Activated CD8-positive, alpha-beta T cell treated with anti-CD3 and anti-CD28 coated beads for 36 hours (primary cell): Measurements from ENCODE around the gene ADIPOQ. TPM values are rescaled to one million over a fixed set of nuclear protein-coding genes. Genes with fewer than 3 reads are reported as not detected.
"Not testable (repeated sequence)": the region's sequence is repeated elsewhere in the genome, so short reads cannot be mapped to it uniquely, and the experiment has no call there.

Source experiments
- ATAC-seq: fragments of 200-7000 bp; cut with Tn5 transposase; one replicate; pipeline ENCODE4 v1.10.0; 2021; ENCODE audit warnings: mild to moderate bottlenecking, moderate library complexity
- CTCF ChIA-PET: fragments of 350-600 bp; sonication (Branson Sonifier 250); formaldehyde crosslinking; loops from one replicate; lab custom pipeline; 2021; ENCODE audit warnings: antibody characterized with exemption; lab: Charles Lee
- POLR2A ChIA-PET: fragments of 350-600 bp; sonication (Branson Sonifier 250); formaldehyde crosslinking; loops from one replicate; lab custom pipeline; 2021; ENCODE audit warnings: antibody characterized with exemption; lab: Charles Lee
- DNase-seq: peaks from one replicate; pipeline ENCODE4 v3.0.0-alpha.2; 2020
- H3K27ac Mint-ChIP-seq: one replicate; pipeline ENCODE4 v1.8.0; 2021; ENCODE audit warnings: mild to moderate bottlenecking, mixed read lengths
- H3K27me3 Mint-ChIP-seq: one replicate; pipeline ENCODE4 v1.8.0; 2021; ENCODE audit warnings: mixed read lengths
- H3K36me3 Mint-ChIP-seq: one replicate; pipeline ENCODE4 v1.8.0; 2021; ENCODE audit warnings: low read depth, mixed read lengths
- H3K4me1 Mint-ChIP-seq: one replicate; pipeline ENCODE4 v1.8.0; 2021; ENCODE audit warnings: low read depth, mixed read lengths
- H3K4me3 Mint-ChIP-seq: one replicate; pipeline ENCODE4 v1.8.0; 2021; ENCODE audit warnings: mild to moderate bottlenecking, moderate library complexity, mixed read lengths
- H3K9me3 Mint-ChIP-seq: one replicate; pipeline ENCODE4 v1.8.0; 2021; ENCODE audit warnings: mixed read lengths
- intact Hi-C: fragments of 100-400 bp; cut with micrococcal nuclease; formaldehyde crosslinking; loops from one replicate; pipeline ENCODE4 v1.10.0; 2022
- total RNA-seq, 2 experiments: library from RNA; stranded (reverse); gene quantifications; one replicate each; pipeline ENCODE4 v1.2.3, GENCODE V29; 2021
- TF ChIP-seq, protein P1 (sequence below): fragments of 200-600 bp; IDR thresholded peaks from one replicate; pipeline ENCODE4 v1.8.0; 2022; ENCODE audit warnings: antibody characterized with exemption, mild to moderate bottlenecking

Gene ADIPOQ
- total RNA-seq, 2 experiments from 2014 or later, result not detected

DNA sequence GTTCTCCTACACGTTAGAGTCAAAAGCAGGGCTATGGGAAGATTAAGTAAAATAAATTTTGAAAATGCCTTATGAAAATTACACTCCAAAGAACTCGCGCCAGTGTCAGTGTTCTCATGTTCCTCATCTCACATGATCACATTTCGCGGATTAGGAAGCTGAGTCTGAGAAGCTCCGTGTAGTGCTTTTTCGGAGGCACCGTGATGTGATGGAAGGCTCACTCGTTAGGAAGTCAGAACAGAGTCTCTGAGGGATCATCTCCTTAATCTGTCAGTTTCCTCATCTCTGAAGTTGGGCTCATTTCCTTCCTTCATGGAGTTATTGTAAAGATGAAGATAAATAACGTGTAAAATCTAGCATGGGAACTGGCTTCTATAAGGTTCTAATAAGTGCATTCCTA is 3.2 kb downstream of the ADIPOQ start:
- no peaks in the 10 kb centered on the region for H3K36me3 Mint-ChIP-seq
- H3K27me3 Mint-ChIP-seq, result peaks cover 9% of the 10 kb centered on the region
- ChIA-PET CTCF (interaction anchor here (1.1 to 1.2 kb wide), 4 partner anchors 12 to 319 kb away, joined by 3 to 5 read pairs (median 3); no protein-coding TSS in a partner anchor), POLR2A (no interaction called here)
- ATAC-seq, result no peak
- intact Hi-C loops, result no loop called here
- H3K4me1 Mint-ChIP-seq, result peaks cover 4% of the 10 kb centered on the region
- TF ChIP-seq, protein P1, sequence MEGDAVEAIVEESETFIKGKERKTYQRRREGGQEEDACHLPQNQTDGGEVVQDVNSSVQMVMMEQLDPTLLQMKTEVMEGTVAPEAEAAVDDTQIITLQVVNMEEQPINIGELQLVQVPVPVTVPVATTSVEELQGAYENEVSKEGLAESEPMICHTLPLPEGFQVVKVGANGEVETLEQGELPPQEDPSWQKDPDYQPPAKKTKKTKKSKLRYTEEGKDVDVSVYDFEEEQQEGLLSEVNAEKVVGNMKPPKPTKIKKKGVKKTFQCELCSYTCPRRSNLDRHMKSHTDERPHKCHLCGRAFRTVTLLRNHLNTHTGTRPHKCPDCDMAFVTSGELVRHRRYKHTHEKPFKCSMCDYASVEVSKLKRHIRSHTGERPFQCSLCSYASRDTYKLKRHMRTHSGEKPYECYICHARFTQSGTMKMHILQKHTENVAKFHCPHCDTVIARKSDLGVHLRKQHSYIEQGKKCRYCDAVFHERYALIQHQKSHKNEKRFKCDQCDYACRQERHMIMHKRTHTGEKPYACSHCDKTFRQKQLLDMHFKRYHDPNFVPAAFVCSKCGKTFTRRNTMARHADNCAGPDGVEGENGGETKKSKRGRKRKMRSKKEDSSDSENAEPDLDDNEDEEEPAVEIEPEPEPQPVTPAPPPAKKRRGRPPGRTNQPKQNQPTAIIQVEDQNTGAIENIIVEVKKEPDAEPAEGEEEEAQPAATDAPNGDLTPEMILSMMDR, result no peak
- H3K27ac Mint-ChIP-seq, result no peak overlapping the region
- no peak for DNase-seq
- H3K9me3 Mint-ChIP-seq, result no peaks in the 10 kb centered on the region
- no peak overlapping the region for H3K4me3 Mint-ChIP-seq

DNA sequence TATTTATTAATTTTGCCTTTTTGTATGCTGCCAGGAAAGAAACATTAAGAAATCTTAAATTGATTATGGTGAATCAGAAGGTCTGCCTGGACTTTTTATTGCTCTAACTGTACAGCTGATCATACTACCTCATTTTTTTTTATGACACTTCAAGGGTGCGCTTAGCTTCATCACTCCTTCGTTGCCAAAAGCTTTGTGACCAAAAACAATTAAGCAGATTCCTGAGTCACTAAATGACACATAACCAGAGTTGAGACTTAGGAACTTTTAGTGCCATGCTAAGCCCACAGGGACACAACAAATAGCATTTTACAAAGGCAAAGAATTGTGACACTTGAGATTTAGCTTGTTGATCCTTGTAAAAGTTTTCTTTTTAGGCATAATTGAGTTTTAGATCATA is 4.9 kb downstream of the ADIPOQ start:
- no peak for DNase-seq
- no peak overlapping the region for H3K27ac Mint-ChIP-seq
- H3K36me3 Mint-ChIP-seq, result no peaks in the 10 kb centered on the region
- TF ChIP-seq, protein P1, result no peak
- intact Hi-C loops, result no loop called here
- peaks cover 8% of the 10 kb centered on the region for H3K4me1 Mint-ChIP-seq
- ChIA-PET POLR2A (interaction anchor here (0.9 to 1.4 kb wide), 3 partner anchors 20 to 178 kb away, joined by 3 read pairs; no protein-coding TSS in a partner anchor), CTCF (interaction anchor here (0.9 to 3.3 kb wide), 5 partner anchors 84 to 318 kb away, joined by 3 to 33 read pairs (median 3); partner anchors contain the start of gene ST6GAL1)
- H3K27me3 Mint-ChIP-seq, result peaks cover 9% of the 10 kb centered on the region
- ATAC-seq, result no peak
- H3K9me3 Mint-ChIP-seq, result no peaks in the 10 kb centered on the region
- H3K4me3 Mint-ChIP-seq, result no peak overlapping the region

DNA sequence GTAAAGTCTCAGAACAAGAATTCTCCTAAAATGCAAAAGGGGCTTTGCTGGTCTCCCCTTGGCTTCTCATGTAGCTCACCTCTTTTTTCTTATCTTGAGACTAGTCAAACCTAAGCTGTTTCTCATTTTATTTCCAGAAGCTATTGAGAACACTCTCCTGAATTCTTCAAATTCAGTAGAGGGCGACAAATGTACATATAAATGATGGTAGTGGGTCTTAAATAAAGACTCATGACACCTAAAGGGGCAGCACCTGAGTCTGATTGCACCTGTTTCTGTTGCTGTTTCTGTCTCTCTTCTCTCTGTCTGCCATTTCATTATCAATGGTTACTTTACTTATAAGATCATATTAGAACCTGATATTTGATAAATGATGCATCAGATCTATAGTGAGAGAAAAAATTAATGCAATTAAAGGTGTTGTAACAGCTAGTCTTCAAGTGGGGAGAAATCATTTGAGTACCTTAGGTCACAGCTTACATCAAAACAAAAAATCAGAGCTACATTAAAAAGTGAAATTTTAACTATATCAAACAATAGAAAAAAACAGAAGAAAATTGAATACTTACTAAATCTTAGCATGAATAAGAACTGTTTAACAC is 7.0 kb downstream of the ADIPOQ start:
- Mint-ChIP-seq H3K4me3 (no peak overlapping the region), H3K36me3 (no peaks in the 10 kb centered on the region), H3K27ac (no peak overlapping the region), H3K4me1 (peaks cover 8% of the 10 kb centered on the region), H3K27me3 (peaks cover 9% of the 10 kb centered on the region), H3K9me3 (no peaks in the 10 kb centered on the region)
- peak; percentile 32 for DNase-seq
- intact Hi-C loops, result loop anchor here (2.0 kb wide), 2 partner anchors 81 to 315 kb away; partner anchors contain the start of gene ST6GAL1
- TF ChIP-seq, protein P1, result peak; percentile 47
- peak; percentile 95 for ATAC-seq
- ChIA-PET CTCF (interaction anchor here (0.6 to 4.0 kb wide), 75 partner anchors 8 to 484 kb away, joined by 3 to 42 read pairs (median 5); partner anchors contain the start of genes RPL39L and ST6GAL1), POLR2A (interaction anchor here (0.6 to 1.4 kb wide), 6 partner anchors 25 to 315 kb away, joined by 3 to 5 read pairs (median 4); no protein-coding TSS in a partner anchor)

DNA sequence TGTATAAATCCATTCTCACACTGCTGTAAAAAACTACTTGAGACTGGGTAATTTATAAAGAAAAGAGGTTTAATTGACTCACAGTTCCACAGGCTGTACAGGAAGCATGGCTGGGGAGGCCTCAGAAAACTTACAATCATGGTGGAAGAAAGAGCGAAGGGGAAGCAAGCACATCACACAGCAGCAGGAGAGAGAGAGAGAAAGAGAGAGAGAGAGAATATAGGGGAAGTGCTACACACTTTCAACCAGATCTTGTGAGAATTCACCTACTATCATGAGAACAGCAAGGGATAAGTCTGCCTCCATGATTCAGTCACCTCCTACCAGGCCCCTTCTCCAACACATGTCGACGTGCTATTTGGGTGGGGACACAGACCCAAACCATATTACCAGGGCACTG is 9.3 kb downstream of the ADIPOQ start:
- H3K9me3 Mint-ChIP-seq, H3K27ac Mint-ChIP-seq, H3K36me3 Mint-ChIP-seq, H3K4me3 Mint-ChIP-seq, ATAC-seq, intact Hi-C loops, DNase-seq, H3K27me3 Mint-ChIP-seq, H3K4me1 Mint-ChIP-seq: not testable (repeated sequence)
- ChIA-PET POLR2A (interaction anchor here (1.3 to 1.4 kb wide), 2 partner anchors 9 to 132 kb away, joined by 3 to 4 read pairs; no protein-coding TSS in a partner anchor), CTCF (interaction anchor here (1.3 to 4.0 kb wide), 3 partner anchors 80 to 261 kb away, joined by 3 to 28 read pairs (median 5); no protein-coding TSS in a partner anchor)

DNA sequence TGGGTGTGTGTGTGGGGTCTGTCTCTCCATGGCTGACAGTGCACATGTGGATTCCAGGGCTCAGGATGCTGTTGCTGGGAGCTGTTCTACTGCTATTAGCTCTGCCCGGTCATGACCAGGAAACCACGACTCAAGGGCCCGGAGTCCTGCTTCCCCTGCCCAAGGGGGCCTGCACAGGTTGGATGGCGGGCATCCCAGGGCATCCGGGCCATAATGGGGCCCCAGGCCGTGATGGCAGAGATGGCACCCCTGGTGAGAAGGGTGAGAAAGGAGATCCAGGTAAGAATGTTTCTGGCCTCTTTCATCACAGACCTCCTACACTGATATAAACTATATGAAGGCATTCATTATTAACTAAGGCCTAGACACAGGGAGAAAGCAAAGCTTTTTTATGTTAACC is 10.5 kb downstream of the ADIPOQ start:
- Mint-ChIP-seq H3K27ac (no peak overlapping the region), H3K9me3 (no peaks in the 10 kb centered on the region), H3K4me3 (no peak overlapping the region), H3K27me3 (no peaks in the 10 kb centered on the region), H3K4me1 (peaks cover 8% of the 10 kb centered on the region), H3K36me3 (no peaks in the 10 kb centered on the region)
- ATAC-seq, result no peak
- ChIA-PET POLR2A (interaction anchor here (1.2 to 1.4 kb wide), 4 partner anchors 8 to 131 kb away, joined by 3 to 4 read pairs (median 4); partner anchors contain the start of gene ST6GAL1), CTCF (interaction anchor here (1.0 to 1.6 kb wide), 3 partner anchors 9 to 175 kb away, joined by 3 to 5 read pairs (median 4); no protein-coding TSS in a partner anchor)
- TF ChIP-seq, protein P1, result no peak
- no peak for DNase-seq
- intact Hi-C loops, result no loop called here
